OCI-LY3 (cell line): ENCODE measurements around the gene GLCE.

Experiments
- CTCF ChIP-seq: fragments of 200-600, 300-600 bp; sonication (generic); IDR thresholded peaks from 2 replicates; pipeline ENCODE4 v1.5.1; 2014; ENCODE audit warnings: antibody characterized with exemption, low read length, low read depth
- EZH2phosphoT487 ChIP-seq: fragments of 200-600 bp; shearing (Covaris generic); IDR thresholded peaks from 2 replicates; pipeline ENCODE4 v1.6.1; 2018; ENCODE audit warnings: antibody characterized with exemption, mixed run types, low read depth

- no peak for TF ChIP-seq CTCF
- TF ChIP-seq EZH2phosphoT487 = no peak
Observed at GRCh38 chr15:69285834-69286233, 125.4 kb downstream of the GLCE start.
